HFF-Myc (cell line): ENCODE measurements around the gene PLVAP.

ENCODE experiments used
- DNase-seq: peaks from one replicate; pipeline ENCODE4 v3.0.0-alpha.2; 2011; ENCODE audit warnings: low read depth; ENCODE audit errors: extremely low read depth
- H3K4me3 ChIP-seq: replicated peaks from 2 replicates; pipeline ENCODE4 v1.5.1; 2011; ENCODE audit warnings: low read depth, mild to moderate bottlenecking, control low read depth, low read length
- TF ChIP-seq, protein P1 (sequence below): IDR thresholded peaks from 2 replicates; pipeline ENCODE4 v1.5.1; 2012; ENCODE audit warnings: mild to moderate bottlenecking, low read depth, low read length, control low read depth; ENCODE audit errors: missing control alignments

Gene PLVAP

DNA sequence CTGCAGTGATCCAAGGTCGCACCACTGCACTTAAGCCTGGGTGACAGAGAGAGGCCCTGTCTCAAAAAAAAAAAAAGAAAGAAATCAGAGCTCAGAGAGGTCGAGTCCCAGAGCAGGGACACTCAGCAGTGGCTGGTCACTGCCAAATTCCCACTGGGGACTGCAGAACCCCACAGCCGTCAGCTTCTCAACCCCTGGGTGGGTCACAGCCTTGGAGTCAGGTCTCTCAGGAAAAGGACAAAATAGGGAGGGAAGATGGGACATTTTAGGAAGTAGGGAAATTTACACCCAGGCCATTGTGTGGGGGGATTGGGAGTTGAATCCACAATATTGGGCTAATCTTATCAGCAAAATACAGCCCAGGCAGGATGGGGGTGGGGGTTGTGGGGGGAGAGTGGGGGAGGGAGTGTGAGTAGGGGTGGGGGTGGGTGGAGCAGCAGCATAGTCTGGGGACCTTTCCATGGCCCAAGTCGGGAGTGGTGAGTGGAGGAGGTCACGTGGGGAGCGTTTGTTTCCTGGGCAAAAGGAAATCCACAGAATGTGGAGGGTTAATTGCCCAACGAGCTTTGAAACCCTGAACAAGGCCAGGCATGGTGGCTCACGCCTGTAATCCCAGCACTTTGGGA lies 21.9 kb upstream of the PLVAP start:
- no peak overlapping the region for H3K4me3 ChIP-seq
- DNase-seq, result no peak
- TF ChIP-seq, protein P1, sequence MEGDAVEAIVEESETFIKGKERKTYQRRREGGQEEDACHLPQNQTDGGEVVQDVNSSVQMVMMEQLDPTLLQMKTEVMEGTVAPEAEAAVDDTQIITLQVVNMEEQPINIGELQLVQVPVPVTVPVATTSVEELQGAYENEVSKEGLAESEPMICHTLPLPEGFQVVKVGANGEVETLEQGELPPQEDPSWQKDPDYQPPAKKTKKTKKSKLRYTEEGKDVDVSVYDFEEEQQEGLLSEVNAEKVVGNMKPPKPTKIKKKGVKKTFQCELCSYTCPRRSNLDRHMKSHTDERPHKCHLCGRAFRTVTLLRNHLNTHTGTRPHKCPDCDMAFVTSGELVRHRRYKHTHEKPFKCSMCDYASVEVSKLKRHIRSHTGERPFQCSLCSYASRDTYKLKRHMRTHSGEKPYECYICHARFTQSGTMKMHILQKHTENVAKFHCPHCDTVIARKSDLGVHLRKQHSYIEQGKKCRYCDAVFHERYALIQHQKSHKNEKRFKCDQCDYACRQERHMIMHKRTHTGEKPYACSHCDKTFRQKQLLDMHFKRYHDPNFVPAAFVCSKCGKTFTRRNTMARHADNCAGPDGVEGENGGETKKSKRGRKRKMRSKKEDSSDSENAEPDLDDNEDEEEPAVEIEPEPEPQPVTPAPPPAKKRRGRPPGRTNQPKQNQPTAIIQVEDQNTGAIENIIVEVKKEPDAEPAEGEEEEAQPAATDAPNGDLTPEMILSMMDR, result no peak

DNA sequence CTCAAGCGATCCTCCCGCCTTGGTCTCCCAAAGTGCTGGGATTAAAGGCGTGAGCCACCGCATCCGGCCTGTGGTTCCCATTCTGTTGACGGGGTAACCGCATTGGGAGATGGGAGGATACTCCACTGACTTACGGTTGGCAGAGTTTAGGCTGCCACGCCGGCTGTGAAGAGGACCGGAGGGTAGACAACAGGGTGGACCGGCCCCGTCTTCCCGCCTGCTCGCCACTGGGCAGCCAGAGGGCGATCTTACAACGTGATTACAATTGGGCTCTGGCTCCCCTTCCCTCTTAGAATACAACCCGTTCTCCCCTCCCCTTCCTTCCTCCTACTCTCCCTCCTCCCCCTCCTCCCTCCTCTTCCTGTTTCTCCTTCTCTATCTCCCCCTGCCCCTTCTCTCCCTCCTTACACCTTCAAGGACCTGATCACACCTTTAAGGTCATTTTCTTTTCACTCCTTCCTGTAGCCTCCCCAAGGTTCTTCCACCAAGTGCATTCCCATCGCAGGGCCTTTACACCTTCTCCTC lies 17.8 kb upstream of the PLVAP start:
- no peak for DNase-seq
- TF ChIP-seq, protein P1, result peak; percentile 64
- H3K4me3 ChIP-seq, result no peak overlapping the region

DNA sequence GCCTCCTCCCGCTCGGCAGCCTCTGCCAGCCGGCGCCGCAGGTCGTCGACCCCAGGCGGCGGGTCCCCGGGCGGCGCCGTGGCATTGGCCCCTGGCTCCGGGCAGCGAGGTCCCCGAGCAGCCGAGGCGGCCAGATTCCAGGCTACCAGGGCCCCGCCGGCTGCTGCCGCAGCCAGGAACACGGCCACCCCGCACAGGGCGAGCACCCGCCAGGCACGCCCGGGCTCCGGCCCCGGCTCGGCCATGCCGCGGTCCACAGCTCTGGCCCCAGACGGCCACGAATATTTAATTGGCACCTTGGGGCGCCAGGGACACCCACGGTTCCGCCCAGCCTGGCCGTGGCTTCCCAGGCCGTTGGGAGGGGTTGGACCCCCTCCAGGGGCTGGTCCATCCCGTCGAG lies 16.8 kb upstream of the PLVAP start, which contains the start of gene CCDC194:
TSS of gene CCDC194 (minus strand) at position 283 of the 400 bp plus-strand sequence. CDS start at position 245, 38 bp downstream.
- DNase-seq, result no peak
- H3K4me3 ChIP-seq, result no peak within 1 kb of the TSS
- TF ChIP-seq, protein P1, result no peak

DNA sequence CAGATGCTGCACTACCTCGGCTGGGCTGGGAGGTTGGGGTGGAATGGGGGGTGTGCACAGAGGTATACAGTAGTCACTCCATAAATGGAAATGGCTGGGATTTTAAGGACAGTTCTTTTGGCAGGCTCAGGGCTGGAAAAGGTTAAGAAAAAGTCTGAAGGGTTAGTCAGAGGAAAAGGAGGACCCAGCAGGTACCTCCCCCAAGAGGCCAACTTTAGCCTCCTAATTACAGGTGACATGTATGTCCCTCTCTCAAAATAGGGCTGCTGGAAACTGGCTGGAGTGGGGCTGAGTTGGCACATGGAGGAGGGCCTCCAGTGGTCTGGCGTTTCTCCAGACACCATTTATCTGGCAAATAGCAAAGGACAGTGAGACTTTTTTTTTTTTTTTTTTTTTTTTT lies 15.9 kb upstream of the PLVAP start:
- no peak for DNase-seq
- no peak overlapping the region for H3K4me3 ChIP-seq
- TF ChIP-seq, protein P1, result no peak

DNA sequence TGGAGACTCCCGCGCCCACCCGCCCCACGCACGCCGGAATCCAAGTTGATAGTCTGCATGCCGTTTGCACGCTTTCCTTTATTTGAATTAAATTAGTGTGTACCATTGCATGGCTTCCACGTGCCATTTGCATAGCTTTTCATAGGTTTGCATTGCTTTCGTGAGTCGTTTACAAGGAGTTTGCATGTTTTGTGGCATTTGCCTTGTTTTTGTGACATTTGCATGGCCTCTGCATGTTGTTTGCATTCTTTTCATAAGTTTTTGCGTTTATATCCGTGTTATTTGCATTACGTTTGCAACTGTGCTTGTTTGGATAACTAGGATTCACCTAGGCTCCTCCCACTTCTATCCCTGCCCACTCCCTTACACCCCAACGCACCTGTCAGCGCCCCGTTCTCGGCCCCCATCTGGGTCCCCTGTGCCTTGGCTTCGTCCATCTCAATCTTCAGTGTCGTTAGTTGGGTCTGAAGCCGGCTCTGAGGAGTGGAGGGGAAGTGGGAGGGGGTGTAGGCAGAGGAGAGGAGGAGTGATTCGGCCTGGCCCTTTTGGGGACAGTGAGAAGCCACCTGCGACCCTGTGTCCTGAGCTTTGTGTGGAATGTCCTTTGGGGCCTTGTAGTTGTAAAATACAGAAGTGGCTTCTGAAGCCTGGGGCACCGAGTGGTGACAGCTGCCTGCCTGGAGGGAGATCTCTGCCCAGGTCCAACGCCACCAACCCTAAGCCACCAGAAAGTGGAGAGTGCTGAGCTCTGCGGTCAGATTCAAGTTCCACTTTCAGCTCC lies 14.4 kb upstream of the PLVAP start:
- H3K4me3 ChIP-seq, result peak overlapping the region; percentile 37
- no peak for DNase-seq
- TF ChIP-seq, protein P1, result no peak

DNA sequence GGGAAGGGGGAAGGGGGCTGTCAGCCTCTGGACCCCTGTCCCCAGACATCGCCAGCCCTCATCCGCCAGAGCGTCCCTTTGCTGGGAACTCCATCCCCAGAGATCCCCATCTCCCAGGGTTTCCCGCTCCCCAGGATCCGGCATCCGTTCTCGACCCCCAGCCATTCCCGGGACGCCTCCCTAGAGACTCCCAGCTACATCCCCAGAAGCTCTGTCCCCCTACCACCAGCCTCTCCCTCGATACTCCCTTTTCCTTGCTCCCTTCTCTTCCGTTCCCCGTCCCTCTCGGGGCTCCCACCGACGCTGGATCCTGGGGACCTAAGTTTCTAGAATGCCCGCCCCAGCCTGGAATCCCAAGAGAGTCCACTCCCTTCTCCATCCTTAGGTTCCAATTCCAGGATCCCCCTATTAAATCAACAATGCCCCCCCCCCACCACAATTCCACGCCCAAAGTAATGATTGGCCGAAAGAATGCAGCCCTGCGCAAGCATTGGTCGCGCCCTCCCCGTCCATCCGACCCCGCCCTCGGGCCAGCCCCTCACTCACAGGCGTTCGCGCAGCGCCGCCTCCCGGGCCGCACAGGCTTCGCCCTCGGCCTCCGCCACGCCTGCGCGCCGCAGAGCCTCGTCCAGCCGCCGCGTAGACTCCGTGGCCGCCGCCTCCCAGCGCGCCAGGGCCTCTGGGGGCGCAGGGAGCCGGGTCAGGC lies 13.7 kb upstream of the PLVAP start:
- TF ChIP-seq, protein P1, result peak; percentile 59
- H3K4me3 ChIP-seq, result peak overlapping the region; percentile 48
- peak; percentile 62 for DNase-seq
